ENCODE results near the gene PTGFRN. TPM values are rescaled to one million over a fixed set of nuclear protein-coding genes. Genes with fewer than 3 reads are reported as not detected.

Gene PTGFRN
- total RNA-seq, 2 experiments from 2014 or later = not detected

- TF ChIP-seq EZH2phosphoT487 (IDR thresholded peaks at IDR 0.05; ENCODE audit: borderline replicate concordance, low read depth, low read length) (no peak), CTCF (conservative IDR thresholded peaks at IDR 0.05; ENCODE audit: low read length) (no peak)
- H3K9me2 ChIP-seq (ENCODE audit: insufficient read depth, low read length) = no peaks in the 10 kb centered on the region
- no peaks in the 10 kb centered on the region for H3K36me3 ChIP-seq (ENCODE audit: insufficient read depth, low read length)
- intact Hi-C loops (cut with micrococcal nuclease; ENCODE audit: unreplicated experiment) = no loop called here
- ChIA-PET POLR2A (no interaction called here), CTCF (ENCODE audit: unreplicated experiment) (no interaction called here)
- H3K4me3 ChIP-seq (ENCODE audit: low read depth, low read length, poor library complexity, severe bottlenecking) = no peak overlapping the region
- no peaks in the 10 kb centered on the region for H4K20me1 ChIP-seq (ENCODE audit: insufficient read depth, low read length)
- no peak overlapping the region for H3K4me2 ChIP-seq (ENCODE audit: low read length)
- no peaks in the 10 kb centered on the region for H3K9me3 ChIP-seq (ENCODE audit: low read length)
- H3K27ac ChIP-seq (ENCODE audit: low read depth, low read length, poor library complexity, severe bottlenecking) = no peak overlapping the region
- BruUV-seq (replicated peaks) = no TSS peak
- H2AFZ ChIP-seq (ENCODE audit: low read length) = no peak overlapping the region
- DNase-seq (ENCODE audit: low spot score) = no peak
- H3K79me2 ChIP-seq (ENCODE audit: insufficient read depth, low read depth, low read length) = no peaks in the 10 kb centered on the region
- H3K4me1 ChIP-seq (ENCODE audit: insufficient read depth, low read length, poor library complexity, severe bottlenecking) = no peaks in the 10 kb centered on the region
Measured at GRCh38 chr1:116902027-116902426, 7.7 kb upstream of the PTGFRN start.

GRCh38 chr1:116902723-116903383 is 6.9 kb upstream of the PTGFRN start:
- CTCF ChIA-PET (ENCODE audit: unreplicated experiment) = no interaction called here
- no peaks in the 10 kb centered on the region for H3K9me2 ChIP-seq (ENCODE audit: insufficient read depth, low read length)
- no peaks in the 10 kb centered on the region for H4K20me1 ChIP-seq (ENCODE audit: insufficient read depth, low read length)
- no peak overlapping the region for H3K4me3 ChIP-seq (ENCODE audit: low read depth, low read length, poor library complexity, severe bottlenecking)
- H3K79me2 ChIP-seq (ENCODE audit: insufficient read depth, low read depth, low read length) = no peaks in the 10 kb centered on the region
- no peak for TF ChIP-seq CTCF (conservative IDR thresholded peaks at IDR 0.05; ENCODE audit: low read length)
- no peak for TF ChIP-seq EZH2phosphoT487 (IDR thresholded peaks at IDR 0.05; ENCODE audit: borderline replicate concordance, low read depth, low read length)
- no peaks in the 10 kb centered on the region for H3K9me3 ChIP-seq (ENCODE audit: low read length)
- BruUV-seq (replicated peaks) = no TSS peak
- POLR2A ChIA-PET = interaction anchor here (0.7 kb wide), 1 partner anchor 12 kb away, joined by 3 read pairs; no protein-coding TSS in a partner anchor
- H3K36me3 ChIP-seq (ENCODE audit: insufficient read depth, low read length) = no peaks in the 10 kb centered on the region
- intact Hi-C loops (cut with micrococcal nuclease; ENCODE audit: unreplicated experiment) = no loop called here
- H3K4me2 ChIP-seq (ENCODE audit: low read length) = no peak overlapping the region
- DNase-seq (ENCODE audit: low spot score) = no peak
- no peaks in the 10 kb centered on the region for H3K4me1 ChIP-seq (ENCODE audit: insufficient read depth, low read length, poor library complexity, severe bottlenecking)
- H2AFZ ChIP-seq (ENCODE audit: low read length) = no peak overlapping the region
- no peak overlapping the region for H3K27ac ChIP-seq (ENCODE audit: low read depth, low read length, poor library complexity, severe bottlenecking)

GRCh38 chr1:116904791-116905320 is 4.9 kb upstream of the PTGFRN start:
- POLR2A ChIA-PET = no interaction called here
- Histone ChIP-seq H3K27ac (ENCODE audit: low read depth, low read length, poor library complexity, severe bottlenecking) (no peak overlapping the region), H2AFZ (ENCODE audit: low read length) (no peak overlapping the region), H3K4me2 (ENCODE audit: low read length) (no peak overlapping the region), H3K4me1 (ENCODE audit: insufficient read depth, low read length, poor library complexity, severe bottlenecking) (no peaks in the 10 kb centered on the region), H3K79me2 (ENCODE audit: insufficient read depth, low read depth, low read length) (no peaks in the 10 kb centered on the region), H4K20me1 (ENCODE audit: insufficient read depth, low read length) (no peaks in the 10 kb centered on the region), H3K36me3 (ENCODE audit: insufficient read depth, low read length) (no peaks in the 10 kb centered on the region), H3K9me3 (ENCODE audit: low read length) (no peaks in the 10 kb centered on the region), H3K4me3 (ENCODE audit: low read depth, low read length, poor library complexity, severe bottlenecking) (no peak overlapping the region), H3K9me2 (ENCODE audit: insufficient read depth, low read length) (no peaks in the 10 kb centered on the region)
- intact Hi-C loops (cut with micrococcal nuclease; ENCODE audit: unreplicated experiment) = no loop called here
- CTCF ChIA-PET (ENCODE audit: unreplicated experiment) = no interaction called here
- DNase-seq (ENCODE audit: low spot score) = no peak
- TF ChIP-seq CTCF (conservative IDR thresholded peaks at IDR 0.05; ENCODE audit: low read length) (no peak), EZH2phosphoT487 (IDR thresholded peaks at IDR 0.05; ENCODE audit: borderline replicate concordance, low read depth, low read length) (no peak)
- BruUV-seq (replicated peaks) = no TSS peak
